HG03439 (cell line): ENCODE results near the gene FAM171A2.

ENCODE experiments used
- ATAC-seq: cut with Tn5 transposase; IDR thresholded peaks from one replicate; pipeline ENCODE4 v1.9.1; 2021; ENCODE audit warnings: mild to moderate bottlenecking, moderate library complexity; ENCODE audit not compliant: unreplicated experiment

The FAM171A2 gene

DNA sequence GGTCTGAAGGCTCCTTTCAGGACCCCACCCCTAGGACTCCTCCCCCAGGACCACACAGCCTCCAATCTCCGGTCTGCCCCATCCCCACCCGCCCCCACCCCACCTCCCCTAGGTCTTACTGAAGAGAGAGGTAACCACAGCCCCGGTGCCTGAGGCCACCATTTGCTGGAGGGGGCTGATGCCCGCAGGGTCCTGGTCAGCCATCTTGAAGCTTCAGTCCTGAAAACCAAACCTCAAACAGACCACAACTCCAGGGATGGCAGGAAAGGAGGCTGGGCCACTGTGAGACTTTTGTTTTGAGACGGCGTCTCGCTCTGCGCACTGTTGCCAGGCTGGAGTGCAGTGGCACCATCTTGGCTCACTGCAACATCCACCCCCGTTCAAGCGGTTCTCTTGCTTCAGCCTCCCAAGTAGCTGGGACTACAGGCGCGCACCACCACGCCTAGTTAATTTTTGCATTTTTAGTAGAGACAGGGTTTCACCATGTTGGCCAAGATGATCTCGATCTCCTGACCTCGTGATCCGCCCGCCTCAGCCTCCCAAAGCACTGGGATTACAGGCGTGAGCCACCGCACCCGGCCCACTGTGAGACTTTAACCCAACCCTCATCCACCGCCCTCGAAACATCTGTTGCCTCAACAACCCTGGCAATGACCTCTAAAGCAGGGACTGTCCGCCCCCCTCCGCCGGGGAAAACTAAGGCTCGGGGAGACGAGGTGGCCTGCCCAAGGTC lies 40.1 kb downstream of the FAM171A2 start:
- no peak for ATAC-seq

DNA sequence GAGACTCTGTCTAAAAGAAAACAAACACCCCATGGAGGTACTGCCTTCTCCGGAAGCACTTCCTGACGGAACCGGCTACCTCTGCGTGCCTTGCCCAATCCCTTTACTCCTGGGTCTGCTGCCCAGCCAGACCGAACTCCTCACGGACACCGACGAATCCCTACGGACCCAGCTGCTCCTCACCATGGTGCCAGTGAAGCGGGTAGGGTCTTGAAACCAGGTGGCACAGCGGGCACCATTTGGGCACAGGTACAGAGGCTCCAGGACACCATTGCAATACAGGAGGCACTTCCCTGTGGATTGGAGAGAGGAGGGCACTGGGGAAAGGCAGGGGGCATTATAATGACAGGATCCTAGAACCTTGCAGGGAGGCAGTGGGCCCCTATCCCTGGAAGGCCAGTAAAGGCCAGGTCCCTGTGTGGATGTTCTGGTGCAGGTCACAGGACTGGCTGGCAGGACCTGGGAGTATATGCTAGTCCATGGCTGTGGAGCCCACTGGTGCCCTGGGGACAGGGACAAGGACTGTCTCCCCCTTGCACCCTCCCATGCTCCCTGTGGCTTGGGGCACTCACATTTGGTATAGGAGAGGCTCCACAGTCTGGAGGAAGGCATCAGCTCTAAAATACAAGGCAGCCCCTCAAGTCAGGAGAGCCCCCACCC lies 41.3 kb downstream of the FAM171A2 start:
- no peak for ATAC-seq

DNA sequence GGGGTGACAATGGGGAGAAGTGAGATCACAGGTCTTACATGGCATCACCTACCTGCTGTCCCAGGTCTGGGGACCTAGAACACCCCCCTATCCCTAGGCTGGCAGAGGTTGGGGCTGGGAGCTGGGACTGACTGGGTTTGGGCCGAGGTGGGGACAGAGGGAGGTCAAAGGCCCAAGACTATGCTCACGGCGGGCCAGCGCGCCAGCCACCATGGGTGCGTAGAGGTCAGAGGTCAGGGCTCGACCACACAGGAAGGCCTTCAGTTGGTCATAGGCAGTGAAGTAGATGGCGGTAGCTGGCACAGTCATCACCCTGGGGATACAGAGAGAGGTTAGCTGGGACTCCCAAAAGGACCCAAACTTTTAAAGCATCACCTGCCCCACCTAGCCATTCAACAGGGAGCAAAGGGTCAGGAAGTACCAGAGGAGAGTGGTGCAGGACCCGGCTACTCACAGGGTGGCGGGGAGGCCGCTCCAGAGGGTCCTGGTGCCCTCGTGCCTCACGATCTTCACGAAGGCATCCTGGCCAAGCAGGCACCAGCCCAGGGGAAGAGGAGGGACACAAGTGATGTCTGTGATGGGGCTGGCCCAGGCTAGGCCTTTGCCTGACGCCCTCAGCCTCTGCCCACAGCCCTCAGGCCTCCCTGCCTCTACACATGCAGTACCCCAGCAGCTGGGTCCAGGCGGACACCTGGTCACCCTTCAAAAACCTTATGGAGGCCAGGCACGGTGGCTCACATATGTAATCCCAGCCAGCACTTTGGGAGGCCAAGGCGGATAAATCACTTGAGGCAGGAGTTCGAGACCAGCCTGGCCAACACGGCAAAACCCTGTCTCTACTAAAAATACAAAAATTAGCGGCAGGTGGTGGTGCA lies 42.2 kb downstream of the FAM171A2 start:
- no peak for ATAC-seq

DNA sequence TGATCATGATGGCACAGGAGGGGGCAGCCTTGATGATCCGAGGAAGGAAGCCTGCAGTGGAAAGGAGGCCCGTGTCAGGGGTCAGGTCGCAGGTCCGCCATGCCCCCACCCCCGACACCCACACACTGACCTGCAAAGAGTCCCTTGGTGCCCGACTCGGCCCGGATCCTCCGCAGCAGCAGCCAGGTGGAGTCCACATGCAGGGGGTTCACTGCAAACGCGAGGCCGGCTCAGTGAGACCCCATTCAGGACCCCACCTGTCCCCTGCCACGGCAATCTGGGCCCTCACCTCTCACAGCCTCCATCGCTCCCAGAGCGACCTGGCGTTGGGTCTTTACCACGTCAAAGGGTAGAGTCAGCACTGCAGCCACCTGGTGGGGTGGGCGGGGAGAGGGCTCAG lies 43.6 kb downstream of the FAM171A2 start:
- no peak for ATAC-seq

DNA sequence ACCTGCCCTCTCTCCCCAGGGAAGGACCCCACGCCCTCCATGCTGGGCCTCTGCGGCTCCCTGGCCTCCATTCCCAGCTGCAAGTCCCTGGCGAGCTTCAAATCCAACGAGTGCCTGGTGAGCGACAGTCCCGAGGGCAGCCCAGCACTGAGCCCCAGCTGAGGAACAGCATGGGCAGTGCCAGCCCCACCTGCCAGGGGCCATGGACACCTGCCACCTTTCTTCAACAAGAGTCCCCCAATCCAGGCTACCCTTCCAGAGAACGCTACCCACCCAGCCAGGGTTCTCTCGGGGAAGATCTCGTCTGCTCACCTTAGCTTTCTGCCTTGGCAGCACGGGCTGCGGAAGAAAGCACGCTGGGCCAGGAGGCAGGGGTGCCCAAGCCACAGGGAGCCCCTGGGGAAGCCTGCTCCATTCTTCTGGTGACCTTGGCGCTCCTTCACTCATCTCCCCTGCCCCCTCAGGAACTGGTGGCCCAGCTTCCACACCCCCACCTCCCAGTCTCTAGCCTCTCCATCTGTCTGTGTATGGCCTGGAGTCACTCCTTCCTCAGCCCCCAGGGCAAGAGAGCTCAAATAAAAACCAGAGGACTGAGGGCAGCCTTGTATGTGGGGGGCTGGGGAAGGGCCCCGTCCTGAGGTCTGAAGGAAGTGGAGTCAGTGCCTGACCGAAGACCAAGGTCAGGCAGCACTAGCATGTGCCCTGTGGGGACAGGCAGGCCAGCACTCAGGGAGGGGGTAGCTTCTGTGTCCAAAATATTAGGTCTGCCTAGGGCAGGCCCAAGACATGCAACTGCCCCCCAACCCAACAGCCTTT lies 45.4 kb downstream of the FAM171A2 start:
- ATAC-seq = no peak

DNA sequence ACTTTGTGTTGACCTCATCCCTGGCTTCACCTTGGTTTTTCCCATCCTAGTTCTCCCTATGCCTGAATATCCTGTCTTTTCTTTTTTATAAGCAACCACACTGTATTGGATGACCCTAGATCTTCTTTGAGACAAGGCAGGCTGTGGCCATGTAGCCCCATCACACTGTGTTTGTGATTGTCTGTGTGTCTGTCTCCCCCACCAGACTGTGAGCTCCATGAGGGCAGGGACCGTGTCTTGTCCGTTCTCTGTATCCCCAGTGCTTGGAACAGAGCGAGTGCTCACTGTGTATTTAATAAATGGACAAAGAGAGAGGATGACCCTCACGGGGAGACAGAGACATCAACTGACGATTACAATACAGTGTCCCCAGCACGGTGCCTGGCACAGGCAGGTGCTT lies 46.1 kb downstream of the FAM171A2 start:
- no peak for ATAC-seq

DNA sequence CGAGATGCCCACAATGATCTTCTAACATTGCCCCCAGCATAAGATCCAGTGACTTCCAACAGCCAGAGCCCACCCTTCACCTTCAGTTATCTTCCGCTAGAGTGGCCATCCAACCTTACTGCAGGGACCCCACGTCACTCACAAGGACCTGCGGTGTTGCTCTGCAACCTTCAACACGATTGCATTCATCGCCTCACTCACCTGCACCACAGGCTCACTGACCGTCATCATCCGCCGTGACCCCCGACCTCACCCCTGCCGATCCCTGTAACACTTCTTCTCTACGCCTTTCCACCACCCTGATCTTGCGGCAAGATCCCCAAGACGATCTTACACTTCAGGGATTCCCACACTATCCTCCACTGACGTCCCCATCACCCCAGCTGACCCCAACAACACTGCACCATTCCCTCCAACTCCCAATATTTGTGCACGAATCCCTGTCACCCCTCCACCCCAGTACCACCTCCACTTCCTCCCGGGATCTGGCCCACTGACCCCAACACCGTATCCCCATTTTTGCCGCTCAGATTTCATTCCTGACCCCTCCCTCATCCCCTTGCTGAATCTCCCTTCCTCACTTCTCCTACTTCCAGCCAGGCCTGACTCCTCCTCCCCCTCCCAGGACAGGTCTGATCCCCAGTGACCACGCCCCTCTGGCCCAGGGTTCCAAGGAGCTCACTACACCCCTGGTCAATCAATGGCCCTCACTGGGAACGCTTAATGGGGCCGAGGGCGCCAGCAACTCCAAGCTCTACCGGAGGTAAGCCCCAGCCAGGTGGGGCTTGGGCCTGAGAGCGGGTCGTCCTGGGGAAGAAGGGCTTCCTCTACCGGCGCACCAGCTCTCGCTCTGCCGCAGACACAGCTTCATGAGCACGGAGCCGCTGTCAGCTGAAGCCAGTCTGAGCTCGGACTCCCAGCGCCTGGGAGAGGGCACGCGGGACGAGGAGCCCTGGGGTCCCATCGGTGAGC lies 47.6 kb downstream of the FAM171A2 start:
- no peak for ATAC-seq

DNA sequence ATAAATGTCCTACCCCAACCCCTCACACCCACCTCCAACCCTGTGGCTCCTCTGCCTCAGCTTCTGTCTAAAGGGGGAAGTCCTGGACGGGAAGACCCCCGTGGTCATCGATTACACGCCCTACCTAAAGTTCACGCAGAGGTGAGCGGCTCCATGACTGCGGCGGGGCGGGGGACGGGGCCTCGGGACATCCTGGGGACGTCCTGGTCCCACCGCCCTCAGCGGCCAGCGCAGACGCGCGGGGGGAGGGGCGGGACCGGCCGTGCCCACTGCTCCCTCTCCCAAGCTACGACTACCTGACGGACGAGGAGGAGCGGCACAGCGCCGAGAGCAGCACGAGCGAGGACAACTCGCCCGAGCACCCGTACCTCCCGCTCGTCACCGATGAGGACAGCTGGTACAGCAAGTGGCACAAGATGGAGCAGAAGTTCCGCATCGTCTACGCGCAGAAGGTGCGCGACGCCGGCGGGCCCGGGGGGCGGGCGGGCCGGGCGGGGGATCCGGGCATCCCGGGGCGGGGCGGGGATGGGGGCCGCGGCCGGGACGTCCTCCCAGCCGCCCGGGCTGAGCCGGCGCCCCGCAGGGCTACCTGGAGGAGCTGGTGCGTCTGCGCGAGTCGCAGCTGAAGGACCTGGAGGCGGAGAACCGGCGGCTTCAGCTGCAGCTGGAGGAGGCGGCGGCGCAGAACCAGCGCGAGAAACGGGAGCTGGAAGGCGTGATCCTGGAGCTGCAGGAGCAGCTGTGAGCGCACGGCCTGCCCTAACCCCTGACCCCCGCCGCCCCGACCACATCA lies 48.6 kb downstream of the FAM171A2 start:
- ATAC-seq = no peak

DNA sequence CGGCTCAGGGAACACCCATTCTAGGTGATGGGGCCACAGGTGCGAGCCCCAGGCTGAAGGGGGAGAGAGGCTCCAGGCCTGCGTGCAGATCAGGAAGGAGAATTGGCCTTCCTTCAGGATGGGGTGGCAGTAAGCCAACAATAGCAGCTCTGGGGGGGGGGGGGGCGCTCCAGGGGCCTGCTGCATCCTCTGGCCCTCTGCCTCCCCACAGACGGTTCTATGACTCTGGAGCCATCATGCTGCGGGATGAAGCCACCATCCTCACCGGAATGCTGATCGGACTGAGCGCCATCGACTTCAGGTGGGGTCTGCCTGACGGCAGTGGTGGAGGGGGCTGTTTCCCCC lies 49.2 kb downstream of the FAM171A2 start:
- ATAC-seq = no peak

DNA sequence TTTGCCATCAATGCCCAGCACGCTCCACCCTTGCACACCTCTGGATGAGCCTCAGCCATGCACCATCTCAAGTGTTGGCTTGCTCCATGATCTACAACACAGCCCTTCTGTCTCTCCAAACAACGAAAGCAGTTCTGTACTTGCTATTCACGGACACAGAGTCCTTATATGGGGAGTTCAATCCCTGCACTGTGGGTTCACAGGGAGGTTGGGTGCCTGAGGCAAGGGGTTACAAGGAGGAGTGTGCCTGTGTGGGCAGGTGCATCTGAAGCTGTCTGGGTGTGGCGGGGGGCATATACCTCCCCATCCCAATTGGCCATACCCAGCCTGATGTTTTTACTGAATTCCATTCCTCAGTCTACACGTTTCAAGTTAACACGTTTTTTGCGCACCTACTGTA lies 49.6 kb downstream of the FAM171A2 start:
- no peak for ATAC-seq

DNA sequence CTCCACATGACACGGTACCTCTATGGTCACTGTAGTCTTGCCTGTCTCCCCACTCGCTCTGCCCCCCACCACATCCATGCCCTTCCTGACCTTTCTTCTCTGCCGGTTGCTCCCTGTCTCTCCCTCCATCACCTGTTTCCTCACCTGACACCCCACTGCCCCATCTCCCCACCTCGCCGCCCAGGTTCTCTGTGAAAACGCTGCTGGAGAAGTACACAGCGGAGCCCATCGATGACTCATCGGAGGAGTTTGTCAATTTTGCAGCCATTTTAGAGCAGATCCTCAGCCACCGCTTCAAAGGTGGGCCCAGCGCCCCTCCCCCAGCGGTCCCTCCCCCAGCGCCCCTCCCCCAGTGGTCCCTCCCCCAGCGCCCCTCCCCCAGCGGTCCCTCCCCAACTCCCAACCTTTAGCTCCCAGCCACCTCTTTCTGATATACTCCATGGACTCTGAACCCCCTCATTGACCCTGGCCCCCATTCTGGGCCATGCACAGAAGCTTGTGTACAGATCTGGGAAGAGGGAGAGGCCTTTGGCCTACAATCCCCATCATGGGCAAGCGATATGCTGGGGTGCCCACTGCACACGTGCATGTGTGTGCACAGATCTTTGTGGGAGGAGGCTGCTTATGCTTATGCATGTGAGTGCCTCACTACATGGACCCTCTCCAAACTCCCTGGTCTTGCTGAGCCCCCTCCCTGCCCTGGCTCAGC lies 51.1 kb downstream of the FAM171A2 start:
- no peak for ATAC-seq

DNA sequence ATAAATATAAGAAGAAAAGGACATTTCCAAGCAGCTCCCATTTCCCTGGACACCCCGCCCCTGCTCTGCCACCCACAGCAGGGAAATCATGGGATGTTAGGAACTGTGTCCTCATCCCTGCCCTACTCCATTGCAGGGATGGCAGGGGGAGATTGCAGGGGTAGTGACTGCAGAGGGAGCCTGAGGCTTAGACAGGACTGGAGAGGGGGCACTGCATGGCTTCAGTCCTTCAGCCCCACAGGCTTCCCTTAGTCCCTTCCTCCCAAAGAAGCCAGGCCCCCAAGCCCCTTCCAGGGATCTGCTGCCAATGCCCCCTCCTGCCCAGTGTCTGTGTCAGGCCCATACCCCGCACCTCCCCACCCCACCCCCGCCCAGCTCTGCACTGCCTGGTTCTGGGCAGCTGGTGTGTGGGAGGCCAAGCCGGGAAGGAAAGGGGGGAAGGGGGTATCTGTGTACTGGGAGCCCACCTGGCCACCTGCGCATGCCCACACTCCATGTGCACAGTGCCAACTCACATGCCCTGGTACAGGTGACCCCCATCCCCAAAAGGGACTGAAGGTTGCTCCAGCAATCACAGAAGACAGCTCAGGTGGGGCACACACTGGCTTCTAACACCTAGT lies 52.0 kb downstream of the FAM171A2 start:
- no peak for ATAC-seq

DNA sequence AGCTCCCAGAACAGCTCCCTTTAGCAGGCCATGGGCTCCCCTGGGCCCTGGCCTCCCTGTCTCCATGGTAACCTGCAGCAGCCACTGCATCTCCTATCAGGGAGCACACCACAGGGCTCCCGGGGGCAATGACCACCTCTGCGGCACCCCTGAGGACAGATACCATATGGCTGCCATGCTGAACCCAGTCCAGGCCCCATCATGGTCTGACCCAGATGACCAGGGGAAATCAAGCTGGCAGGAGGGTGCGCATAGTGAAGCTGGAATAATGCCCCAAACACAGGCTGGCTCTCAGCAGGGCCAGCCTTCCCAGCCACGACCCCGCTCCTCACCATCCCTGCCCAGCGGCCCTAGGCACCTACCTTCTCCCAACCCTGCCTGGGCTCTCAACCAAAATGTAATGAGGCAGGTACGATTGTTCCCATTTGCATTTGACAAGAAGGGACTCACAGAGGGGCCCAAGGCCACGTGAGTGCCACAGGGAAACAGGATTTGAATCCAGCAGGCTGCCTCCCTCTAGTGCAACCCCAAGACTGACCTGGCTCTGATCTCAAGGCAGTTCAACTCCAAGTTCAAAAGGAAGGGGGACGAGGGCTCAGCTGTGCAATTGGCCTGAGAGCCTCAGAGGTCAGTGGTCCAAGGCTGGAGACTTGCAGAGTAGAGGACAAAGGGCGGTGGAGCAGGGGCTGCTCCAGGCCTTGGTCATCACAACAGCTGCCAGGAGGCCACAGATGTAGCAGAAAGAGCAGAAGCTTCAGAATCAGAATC lies 52.9 kb downstream of the FAM171A2 start:
- no peak for ATAC-seq

DNA sequence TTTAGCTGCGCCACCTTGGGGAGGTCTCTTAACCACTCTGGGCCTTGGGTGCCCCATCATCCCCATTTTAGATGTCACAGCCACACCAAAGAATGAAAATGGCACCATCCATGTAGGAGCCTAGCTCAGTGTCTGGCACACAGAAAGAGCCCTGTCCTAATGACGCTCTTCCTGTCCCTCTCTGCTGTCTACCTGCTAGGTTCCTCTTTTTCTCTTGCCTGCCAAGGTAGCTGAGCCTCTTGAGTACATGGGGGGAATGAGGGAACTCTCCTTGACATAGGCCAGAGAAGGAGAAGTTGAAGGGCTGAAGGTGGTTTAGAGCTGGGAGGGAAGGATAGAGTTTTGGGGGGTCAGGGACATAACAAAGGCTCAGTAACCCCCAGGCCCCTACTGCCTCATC lies 53.5 kb downstream of the FAM171A2 start:
- no peak for ATAC-seq

DNA sequence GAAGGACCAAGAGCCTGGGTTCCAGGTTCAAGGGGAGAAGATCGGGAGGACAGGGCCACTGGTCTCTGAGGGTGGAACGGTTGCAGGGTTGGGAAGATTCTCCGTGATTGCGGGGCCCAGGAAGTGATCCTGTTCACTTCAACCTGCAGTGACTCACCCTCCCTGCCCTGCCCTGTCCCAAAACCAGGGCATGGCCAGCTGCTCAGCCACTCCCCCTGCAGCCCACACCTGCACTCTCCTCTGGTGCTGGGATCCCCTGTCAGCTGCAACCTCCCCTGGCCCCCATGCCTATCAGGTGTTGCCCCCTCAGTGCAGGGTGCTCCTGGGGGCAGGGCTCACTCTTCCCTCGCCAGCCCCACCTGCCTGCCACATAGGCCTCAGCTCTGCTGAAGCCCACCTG lies 54.2 kb downstream of the FAM171A2 start:
- ATAC-seq = no peak

DNA sequence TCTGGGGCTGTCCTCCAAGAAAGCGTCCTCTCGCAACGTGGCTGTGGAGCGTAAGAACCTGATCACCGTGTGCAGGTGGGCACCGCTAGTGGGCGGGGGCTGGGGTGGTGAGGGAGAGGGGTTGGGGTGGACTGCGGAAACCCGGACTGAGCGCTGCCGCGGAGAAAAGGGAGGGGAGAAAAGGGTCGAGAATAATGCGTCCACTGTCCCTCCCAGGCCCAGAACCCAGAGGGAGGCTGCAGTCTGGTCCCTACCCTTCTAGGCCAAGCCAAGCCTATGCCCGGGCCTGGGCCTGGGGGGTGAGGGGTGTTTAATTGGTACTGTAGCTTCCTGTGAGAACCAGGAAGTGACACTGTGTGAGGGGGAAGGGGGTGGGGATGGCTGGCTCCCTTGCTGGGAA lies 54.8 kb downstream of the FAM171A2 start:
- ATAC-seq = no peak

DNA sequence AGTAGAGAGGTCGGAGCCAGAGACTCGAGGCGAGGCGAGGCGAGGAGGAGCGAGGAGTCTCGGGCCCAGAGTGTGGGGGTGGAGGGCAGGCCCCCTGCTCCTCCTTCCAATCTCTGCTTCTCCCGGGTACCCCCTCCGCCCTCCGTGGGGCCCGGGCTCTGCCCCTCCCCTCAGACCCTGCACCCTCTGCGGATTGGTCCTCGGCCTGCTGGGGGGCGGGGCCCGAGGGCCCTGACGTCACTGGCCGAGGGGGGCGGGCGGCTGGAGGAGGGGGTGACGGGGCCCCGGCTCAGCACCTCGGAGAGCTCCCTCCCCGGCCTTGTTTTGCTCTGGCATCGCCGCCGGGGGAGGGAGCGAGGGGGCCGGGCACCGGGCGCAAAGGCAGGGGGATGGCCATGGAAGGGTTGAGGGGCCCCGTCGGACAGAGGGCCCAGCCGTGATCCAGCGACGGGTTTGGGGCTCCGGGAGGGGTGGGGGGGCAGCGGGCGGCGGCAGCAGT lies 55.3 kb downstream of the FAM171A2 start, which contains the start of gene RUNDC3A:
Gene RUNDC3A, plus strand, starts transcription at position 282 of the 499 bp plus-strand sequence. CDS start 232 bp downstream, outside the sequence.
- peak; percentile 53 for ATAC-seq
